OCI-LY1 (cell line): ENCODE data around the gene SMYD3.

Source experiments
- H2AFZ ChIP-seq: fragments of 200-600 bp; sonication (generic), shearing (Covaris generic); 2 replicates; pipeline ENCODE4 v1.6.0; 2014; ENCODE audit warnings: antibody characterized with exemption, mild to moderate bottlenecking, low read length
- H3F3A ChIP-seq: fragments of 200-600 bp; sonication (generic), shearing (Covaris generic); 2 replicates; pipeline ENCODE4 v1.6.0; 2014; ENCODE audit warnings: mild to moderate bottlenecking, antibody characterized with exemption, low read length, moderate library complexity; ENCODE audit not compliant: insufficient read depth
- H3K27ac ChIP-seq: fragments of 200-600 bp; sonication (generic); 2 replicates; pipeline ENCODE4 v1.5.1; 2014; ENCODE audit warnings: low read length, mixed run types, mild to moderate bottlenecking, low read depth; ENCODE audit not compliant: poor library complexity, severe bottlenecking
- H3K27me3 ChIP-seq: fragments of 200-600 bp; sonication (generic); 2 replicates; pipeline ENCODE4 v1.6.0; 2014; ENCODE audit warnings: antibody characterized with exemption, mild to moderate bottlenecking, low read length, moderate library complexity; ENCODE audit not compliant: insufficient read depth
- H3K36me3 ChIP-seq: fragments of 200-600 bp; sonication (generic); 2 replicates; pipeline ENCODE4 v1.6.1; 2014; ENCODE audit warnings: mild to moderate bottlenecking, antibody characterized with exemption, low read length, moderate library complexity, mixed read lengths; ENCODE audit not compliant: insufficient read depth
- H3K4me1 ChIP-seq: fragments of 200-600 bp; sonication (generic); 2 replicates; pipeline ENCODE4 v1.5.1; 2014; ENCODE audit warnings: mild to moderate bottlenecking, low read length, moderate library complexity; ENCODE audit not compliant: insufficient read depth, severe bottlenecking
- H3K4me2 ChIP-seq: fragments of 200-600 bp; sonication (generic), shearing (Covaris generic); 2 replicates; pipeline ENCODE4 v1.6.1; 2014; ENCODE audit warnings: low read length
- H3K4me3 ChIP-seq: fragments of 200-600 bp; sonication (generic); 2 replicates; pipeline ENCODE4 v1.5.1; 2014; ENCODE audit warnings: low read length, low read depth, mild to moderate bottlenecking, mixed read lengths; ENCODE audit not compliant: poor library complexity, severe bottlenecking
- H3K79me2 ChIP-seq: fragments of 200-600 bp; shearing (Covaris generic); 2 replicates; pipeline ENCODE4 v1.6.1; 2016; ENCODE audit warnings: mixed run types, low read length, mixed read lengths; ENCODE audit not compliant: insufficient read depth
- H3K9ac ChIP-seq: fragments of 200-600 bp; sonication (generic), shearing (Covaris generic); 2 replicates; pipeline ENCODE4 v1.6.1; 2014; ENCODE audit warnings: mild to moderate bottlenecking, low read length, mixed read lengths
- H3K9me2 ChIP-seq: fragments of 200-600 bp; sonication (generic), shearing (Covaris generic); 2 replicates; pipeline ENCODE4 v1.6.1; 2014; ENCODE audit warnings: low read depth, mild to moderate bottlenecking, low read length, mixed read lengths
- H3K9me3 ChIP-seq: fragments of 200-600 bp; shearing (Covaris generic); 2 replicates; pipeline ENCODE4 v1.6.1; 2014; ENCODE audit warnings: low read length, mixed read lengths
- H4K20me1 ChIP-seq: fragments of 200-600 bp; sonication (generic), shearing (Covaris generic); 2 replicates; pipeline ENCODE4 v1.6.0; 2016; ENCODE audit warnings: mild to moderate bottlenecking, low read length; ENCODE audit not compliant: insufficient read depth
- CTCF ChIP-seq: fragments of 200-600 bp; sonication (generic), shearing (Covaris generic); IDR thresholded peaks from 2 replicates; pipeline ENCODE4 v1.5.1; 2017; ENCODE audit warnings: mild to moderate bottlenecking, antibody characterized with exemption, low read length, moderate library complexity, mixed read lengths
- EZH2 ChIP-seq: fragments of 200-600 bp; sonication (generic), shearing (Covaris generic); IDR thresholded peaks from 2 replicates; pipeline ENCODE4 v1.8.0; 2017; ENCODE audit warnings: borderline replicate concordance, mixed run types, mild to moderate bottlenecking, antibody characterized with exemption, low read length, moderate library complexity, mixed read lengths

SMYD3 gene

GRCh38 chr1:245752561-245752960 is 754.5 kb downstream of the SMYD3 start:
- H3K4me3 ChIP-seq: no peak overlapping the region
- H3K9me2 ChIP-seq: no peaks in the 10 kb centered on the region
- H2AFZ ChIP-seq: no peak overlapping the region
- H3K27me3 ChIP-seq: no peaks in the 10 kb centered on the region
- no peaks in the 10 kb centered on the region for H3F3A ChIP-seq
- H3K79me2 ChIP-seq: no peaks in the 10 kb centered on the region
- no peak overlapping the region for H3K27ac ChIP-seq
- H4K20me1 ChIP-seq: no peaks in the 10 kb centered on the region
- no peaks in the 10 kb centered on the region for H3K9me3 ChIP-seq
- H3K4me2 ChIP-seq: no peak overlapping the region
- H3K36me3 ChIP-seq: no peaks in the 10 kb centered on the region; the same call in 1 of the 2 replicates
- peaks cover 35% of the 10 kb centered on the region for H3K4me1 ChIP-seq
- H3K9ac ChIP-seq: no peak overlapping the region
- TF ChIP-seq EZH2 (no peak), CTCF (no peak)

- Histone ChIP-seq H2AFZ (no peak overlapping the region), H3K36me3 (no peaks in the 10 kb centered on the region; the same call in 1 of the 2 replicates), H3K9ac (no peak overlapping the region)
Observed at GRCh38 chr1:245751726-245752470, 755.2 kb downstream of the SMYD3 start.

GRCh38 chr1:245751116-245751515 is 756.0 kb downstream of the SMYD3 start:
- no peaks in the 10 kb centered on the region for H3F3A ChIP-seq
- no peaks in the 10 kb centered on the region for H3K9me2 ChIP-seq
- no peak overlapping the region for H3K4me3 ChIP-seq
- H3K9ac ChIP-seq: no peak overlapping the region
- H3K79me2 ChIP-seq: no peaks in the 10 kb centered on the region
- no peaks in the 10 kb centered on the region for H4K20me1 ChIP-seq
- no peaks in the 10 kb centered on the region for H3K9me3 ChIP-seq
- TF ChIP-seq CTCF: no peak
- TF ChIP-seq EZH2: no peak
- H3K4me2 ChIP-seq: no peak overlapping the region
- no peak overlapping the region for H2AFZ ChIP-seq
- no peaks in the 10 kb centered on the region for H3K27me3 ChIP-seq
- H3K36me3 ChIP-seq: no peaks in the 10 kb centered on the region; the same call in 1 of the 2 replicates
- H3K4me1 ChIP-seq: peaks cover 25% of the 10 kb centered on the region
- no peak overlapping the region for H3K27ac ChIP-seq

More at GRCh38 chr1:245751726-245752470, 755.2 kb downstream of the SMYD3 start:
- Histone ChIP-seq H4K20me1 (no peaks in the 10 kb centered on the region), H3K4me3 (no peak overlapping the region), H3K27me3 (no peaks in the 10 kb centered on the region), H3K9me2 (no peaks in the 10 kb centered on the region), H3K27ac (no peak overlapping the region), H3K79me2 (no peaks in the 10 kb centered on the region), H3F3A (no peaks in the 10 kb centered on the region), H3K4me1 (peaks cover 33% of the 10 kb centered on the region), H3K9me3 (no peaks in the 10 kb centered on the region), H3K4me2 (no peak overlapping the region)
- TF ChIP-seq EZH2 (no peak), CTCF (no peak)
